HEK293 (cell line): ENCODE data around the gene IL2RA.
A peak's percentile ranks its signal among the peaks of the same experiment; 100 is the strongest.

Experiments
- CTCF ChIA-PET: fragments of 350-600 bp; formaldehyde crosslinking; extraction: SDS; loops from one replicate; lab custom pipeline; 2021; ENCODE audit warnings: antibody characterized with exemption; lab: Yijun Ruan, JAX
- POLR2A ChIA-PET: fragments of 300-600 bp; formaldehyde crosslinking; extraction: SDS; loops from one replicate; lab custom pipeline; 2020; ENCODE audit warnings: antibody characterized with exemption, inconsistent platforms; lab: Yijun Ruan, JAX
- H3K27ac ChIP-seq: fragments of 200-500 bp; sonication (Bioruptor generic); 2 replicates; pipeline ENCODE4 v1.5.1; 2014; ENCODE audit warnings: low read depth, low read length, control low read depth, inconsistent platforms; ENCODE audit errors: extremely low read depth
- H3K36me3 ChIP-seq, 2 experiments: fragments of 200-500 bp in 1 of 2; sonication (Bioruptor generic) in 1 of 2; 1 replicate in 1 of 2; 2 replicates in 1 of 2; pipeline ENCODE4 v1.5.1; 2014 to 2017; ENCODE audit warnings: inconsistent platforms in 2 of 2, low read length in 2 of 2; ENCODE audit not compliant: control insufficient read depth in 2 of 2, insufficient read depth in 1 of 2
- H3K4me1 ChIP-seq: fragments of 200-500 bp; sonication (Bioruptor generic); 2 replicates; pipeline ENCODE4 v1.5.1; 2014; ENCODE audit warnings: mild to moderate bottlenecking, low read length, inconsistent platforms; ENCODE audit not compliant: control insufficient read depth, insufficient read depth
- H3K4me3 ChIP-seq: 2 replicates; pipeline ENCODE4 v1.5.1; 2011; ENCODE audit warnings: low read depth, mild to moderate bottlenecking, control low read depth, low read length, moderate library complexity
- H3K9me3 ChIP-seq: fragments of 200-500 bp; sonication (Bioruptor generic); 2 replicates; pipeline ENCODE4 v1.5.1; 2014; ENCODE audit warnings: low read depth, low read length, inconsistent platforms; ENCODE audit not compliant: control insufficient read depth, insufficient read depth
- HOXC10 ChIP-seq: sonication (generic); formaldehyde crosslinking; IDR thresholded peaks from 2 replicates; pipeline ENCODE4 v1.8.1; 2023; ENCODE audit warnings: mild to moderate bottlenecking, missing genetic modification reagents
- HOXD13 ChIP-seq: sonication (generic); formaldehyde crosslinking; IDR thresholded peaks from 2 replicates; pipeline ENCODE4 v1.8.0; 2022; ENCODE audit warnings: missing genetic modification reagents, borderline replicate concordance
- MZF1 ChIP-seq: fragments of 450-650 bp; formaldehyde crosslinking; IDR thresholded peaks from 2 replicates; pipeline ENCODE4 v1.5.1; 2017; ENCODE audit warnings: missing biosample characterization, missing genetic modification characterization, borderline replicate concordance
- SCRT1 ChIP-seq: fragments of 450-650 bp; formaldehyde crosslinking; IDR thresholded peaks from 2 replicates; pipeline ENCODE4 v1.5.1; 2016; ENCODE audit warnings: missing biosample characterization, missing genetic modification characterization, borderline replicate concordance
- WT1 ChIP-seq: fragments of 450-650 bp; formaldehyde crosslinking; IDR thresholded peaks from 2 replicates; pipeline ENCODE4 v1.5.1; 2016; ENCODE audit warnings: missing biosample characterization, missing genetic modification characterization
- ZFHX2 ChIP-seq: fragments of 450-650 bp; formaldehyde crosslinking; conservative IDR thresholded peaks from 2 replicates; pipeline ENCODE4 v1.5.1; 2016; ENCODE audit warnings: missing biosample characterization, missing genetic modification characterization
- ZFP41 ChIP-seq: fragments of 450-650 bp; formaldehyde crosslinking; IDR thresholded peaks from 2 replicates; pipeline ENCODE4 v1.5.1; 2016; ENCODE audit warnings: missing biosample characterization, missing genetic modification characterization, borderline replicate concordance
- ZNF19 ChIP-seq: fragments of 450-650 bp; formaldehyde crosslinking; IDR thresholded peaks from 2 replicates; pipeline ENCODE4; 2016; ENCODE audit warnings: missing biosample characterization, missing genetic modification characterization, low read depth
- ZNF24 ChIP-seq: fragments of 450-650 bp; formaldehyde crosslinking; IDR thresholded peaks from 2 replicates; pipeline ENCODE4 v1.5.1; 2016; ENCODE audit warnings: missing biosample characterization, missing genetic modification characterization
- ZNF555 ChIP-seq: fragments of 450-650 bp; formaldehyde crosslinking; conservative IDR thresholded peaks from 2 replicates; pipeline ENCODE4 v1.5.1; 2017; ENCODE audit warnings: missing biosample characterization, mild to moderate bottlenecking, missing genetic modification characterization, inconsistent platforms
- ZNF585B ChIP-seq: fragments of 450-650 bp; formaldehyde crosslinking; IDR thresholded peaks from 2 replicates; pipeline ENCODE4 v1.5.1; 2016; ENCODE audit warnings: missing biosample characterization, missing genetic modification characterization
- ZNF623 ChIP-seq: fragments of 450-650 bp; formaldehyde crosslinking; IDR thresholded peaks from 2 replicates; pipeline ENCODE4 v1.5.1; 2016; ENCODE audit warnings: missing biosample characterization, missing genetic modification characterization
- ZNF629 ChIP-seq: fragments of 450-650 bp; formaldehyde crosslinking; IDR thresholded peaks from 2 replicates; pipeline ENCODE4 v1.5.1; 2017; ENCODE audit warnings: missing biosample characterization, missing genetic modification characterization
- ZNF660 ChIP-seq: fragments of 450-650 bp; IDR thresholded peaks from 2 replicates; pipeline ENCODE4 v1.5.1; 2018; ENCODE audit warnings: missing biosample characterization, mild to moderate bottlenecking, missing genetic modification characterization
- ZNF670 ChIP-seq: fragments of 450-650 bp; formaldehyde crosslinking; IDR thresholded peaks from 2 replicates; pipeline ENCODE4 v1.5.1; 2016; ENCODE audit warnings: missing biosample characterization, missing genetic modification characterization, low read depth
- ZNF843 ChIP-seq: fragments of 450-650 bp; formaldehyde crosslinking; IDR thresholded peaks from 2 replicates; pipeline ENCODE4 v1.5.1; 2016; ENCODE audit warnings: missing biosample characterization, missing genetic modification characterization
- TF ChIP-seq, protein P1 (sequence below): fragments of 450-650 bp; formaldehyde crosslinking; IDR thresholded peaks from 2 replicates; pipeline ENCODE4 v1.5.1; 2016; ENCODE audit warnings: missing biosample characterization, missing genetic modification characterization
- TF ChIP-seq, protein P2 (sequence below): fragments of 450-650 bp; formaldehyde crosslinking; IDR thresholded peaks from 2 replicates; pipeline ENCODE4 v1.5.1; 2017; ENCODE audit warnings: missing biosample characterization, missing genetic modification characterization
- TF ChIP-seq, protein P3 (sequence below): fragments of 450-650 bp; formaldehyde crosslinking; conservative IDR thresholded peaks from 2 replicates; pipeline ENCODE4 v1.5.1; 2016; ENCODE audit warnings: low read depth, missing biosample characterization, missing genetic modification characterization

IL2RA gene

DNA sequence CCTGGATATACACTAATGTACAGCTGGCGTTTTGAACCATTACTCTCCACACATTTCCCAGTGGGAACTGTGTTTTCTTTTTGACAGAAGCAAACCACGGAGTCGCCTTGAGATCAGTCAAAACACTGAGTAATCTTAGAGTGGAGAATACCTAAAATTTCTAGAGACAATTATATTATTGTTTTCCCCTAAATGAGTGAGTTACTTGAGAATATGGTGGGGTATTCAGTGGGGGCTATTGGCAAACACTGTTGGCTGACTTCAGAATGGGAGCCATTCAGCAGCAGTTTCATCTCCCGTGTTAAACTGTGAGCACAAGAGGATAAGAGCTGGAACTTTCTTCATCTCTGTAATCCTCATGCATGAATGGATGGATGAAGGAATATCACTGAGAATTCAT, 6.2 kb downstream of the IL2RA start:
- Histone ChIP-seq H3K27ac (no peak overlapping the region), H3K36me3 (no peaks in the 10 kb centered on the region), H3K4me3 (no peak overlapping the region), H3K4me1 (no peaks in the 10 kb centered on the region), H3K9me3 (no peaks in the 10 kb centered on the region)
- CTCF ChIA-PET: interaction anchor here (0.6 to 0.7 kb wide), 3 partner anchors 18 to 350 kb away, joined by 3 read pairs; no protein-coding TSS in a partner anchor
- POLR2A ChIA-PET: no interaction called here
- TF ChIP-seq ZNF629 (tag by site-specific recombination): no peak
- TF ChIP-seq, protein P1, sequence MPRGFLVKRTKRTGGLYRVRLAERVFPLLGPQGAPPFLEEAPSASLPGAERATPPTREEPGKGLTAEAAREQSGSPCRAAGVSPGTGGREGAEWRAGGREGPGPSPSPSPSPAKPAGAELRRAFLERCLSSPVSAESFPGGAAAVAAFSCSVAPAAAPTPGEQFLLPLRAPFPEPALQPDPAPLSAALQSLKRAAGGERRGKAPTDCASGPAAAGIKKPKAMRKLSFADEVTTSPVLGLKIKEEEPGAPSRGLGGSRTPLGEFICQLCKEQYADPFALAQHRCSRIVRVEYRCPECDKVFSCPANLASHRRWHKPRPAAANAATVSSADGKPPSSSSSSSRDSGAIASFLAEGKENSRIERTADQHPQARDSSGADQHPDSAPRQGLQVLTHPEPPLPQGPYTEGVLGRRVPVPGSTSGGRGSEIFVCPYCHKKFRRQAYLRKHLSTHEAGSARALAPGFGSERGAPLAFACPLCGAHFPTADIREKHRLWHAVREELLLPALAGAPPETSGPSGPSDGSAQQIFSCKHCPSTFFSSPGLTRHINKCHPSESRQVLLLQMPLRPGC (tag by site-specific recombination): no peak
- TF ChIP-seq, protein P2, sequence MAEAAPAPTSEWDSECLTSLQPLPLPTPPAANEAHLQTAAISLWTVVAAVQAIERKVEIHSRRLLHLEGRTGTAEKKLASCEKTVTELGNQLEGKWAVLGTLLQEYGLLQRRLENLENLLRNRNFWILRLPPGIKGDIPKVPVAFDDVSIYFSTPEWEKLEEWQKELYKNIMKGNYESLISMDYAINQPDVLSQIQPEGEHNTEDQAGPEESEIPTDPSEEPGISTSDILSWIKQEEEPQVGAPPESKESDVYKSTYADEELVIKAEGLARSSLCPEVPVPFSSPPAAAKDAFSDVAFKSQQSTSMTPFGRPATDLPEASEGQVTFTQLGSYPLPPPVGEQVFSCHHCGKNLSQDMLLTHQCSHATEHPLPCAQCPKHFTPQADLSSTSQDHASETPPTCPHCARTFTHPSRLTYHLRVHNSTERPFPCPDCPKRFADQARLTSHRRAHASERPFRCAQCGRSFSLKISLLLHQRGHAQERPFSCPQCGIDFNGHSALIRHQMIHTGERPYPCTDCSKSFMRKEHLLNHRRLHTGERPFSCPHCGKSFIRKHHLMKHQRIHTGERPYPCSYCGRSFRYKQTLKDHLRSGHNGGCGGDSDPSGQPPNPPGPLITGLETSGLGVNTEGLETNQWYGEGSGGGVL (tag by site-specific recombination): no peak
- no peak for TF ChIP-seq HOXC10
- TF ChIP-seq WT1 (tag by site-specific recombination): no peak
- no peak for TF ChIP-seq ZNF623 (tag by site-specific recombination)
- no peak for TF ChIP-seq SCRT1
- TF ChIP-seq ZNF660 (tag by site-specific recombination): no peak
- no peak for TF ChIP-seq ZNF843

- CTCF ChIA-PET: interaction anchor here (0.7 kb wide), 1 partner anchor 52 kb away, joined by 3 read pairs; no protein-coding TSS in a partner anchor
Measured at GRCh38 chr10:6054884-6055283, 7.3 kb downstream of the IL2RA start.

GRCh38 chr10:6053816-6054631, 8.1 kb downstream of the IL2RA start:
- POLR2A ChIA-PET: no interaction called here
- H3K27ac ChIP-seq: no peak overlapping the region
- no peaks in the 10 kb centered on the region for H3K9me3 ChIP-seq
- TF ChIP-seq ZNF555 (tag by site-specific recombination) (no peak), ZNF19 (tag by site-specific recombination) (no peak), ZNF24 (tag by site-specific recombination) (no peak), ZNF585B (no peak), ZFHX2 (tag by site-specific recombination) (peak; percentile 91), ZFP41 (no peak), HOXD13 (CRISPR knock-in tag) (no peak), MZF1 (tag by site-specific recombination) (no peak), ZNF670 (tag by site-specific recombination) (no peak)

More at GRCh38 chr10:6054884-6055283, 7.3 kb downstream of the IL2RA start:
- Histone ChIP-seq H3K36me3 (no peaks in the 10 kb centered on the region), H3K4me1 (no peaks in the 10 kb centered on the region), H3K4me3 (no peak overlapping the region), H3K27ac (no peak overlapping the region), H3K9me3 (no peaks in the 10 kb centered on the region)
- POLR2A ChIA-PET: no interaction called here
- TF ChIP-seq, protein P3, sequence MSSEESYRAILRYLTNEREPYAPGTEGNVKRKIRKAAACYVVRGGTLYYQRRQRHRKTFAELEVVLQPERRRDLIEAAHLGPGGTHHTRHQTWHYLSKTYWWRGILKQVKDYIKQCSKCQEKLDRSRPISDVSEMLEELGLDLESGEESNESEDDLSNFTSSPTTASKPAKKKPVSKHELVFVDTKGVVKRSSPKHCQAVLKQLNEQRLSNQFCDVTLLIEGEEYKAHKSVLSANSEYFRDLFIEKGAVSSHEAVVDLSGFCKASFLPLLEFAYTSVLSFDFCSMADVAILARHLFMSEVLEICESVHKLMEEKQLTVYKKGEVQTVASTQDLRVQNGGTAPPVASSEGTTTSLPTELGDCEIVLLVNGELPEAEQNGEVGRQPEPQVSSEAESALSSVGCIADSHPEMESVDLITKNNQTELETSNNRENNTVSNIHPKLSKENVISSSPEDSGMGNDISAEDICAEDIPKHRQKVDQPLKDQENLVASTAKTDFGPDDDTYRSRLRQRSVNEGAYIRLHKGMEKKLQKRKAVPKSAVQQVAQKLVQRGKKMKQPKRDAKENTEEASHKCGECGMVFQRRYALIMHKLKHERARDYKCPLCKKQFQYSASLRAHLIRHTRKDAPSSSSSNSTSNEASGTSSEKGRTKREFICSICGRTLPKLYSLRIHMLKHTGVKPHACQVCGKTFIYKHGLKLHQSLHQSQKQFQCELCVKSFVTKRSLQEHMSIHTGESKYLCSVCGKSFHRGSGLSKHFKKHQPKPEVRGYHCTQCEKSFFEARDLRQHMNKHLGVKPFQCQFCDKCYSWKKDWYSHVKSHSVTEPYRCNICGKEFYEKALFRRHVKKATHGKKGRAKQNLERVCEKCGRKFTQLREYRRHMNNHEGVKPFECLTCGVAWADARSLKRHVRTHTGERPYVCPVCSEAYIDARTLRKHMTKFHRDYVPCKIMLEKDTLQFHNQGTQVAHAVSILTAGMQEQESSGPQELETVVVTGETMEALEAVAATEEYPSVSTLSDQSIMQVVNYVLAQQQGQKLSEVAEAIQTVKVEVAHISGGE: no peak

More at GRCh38 chr10:6053816-6054631, 8.1 kb downstream of the IL2RA start:
- Histone ChIP-seq H3K4me1 (no peaks in the 10 kb centered on the region), H3K36me3 (no peaks in the 10 kb centered on the region), H3K4me3 (no peak overlapping the region)
- CTCF ChIA-PET: interaction anchor here (1.0 kb wide), 2 partner anchors 32 to 363 kb away, joined by 3 to 4 read pairs; no protein-coding TSS in a partner anchor
